ENCODE data around the gene INPP4A.
A peak's percentile ranks its signal among the peaks of the same experiment; 100 is the strongest.

The INPP4A gene

GRCh38 chr2:98436734-98437133 is 7.9 kb upstream of the INPP4A start:
- no peak for DNase-seq (ENCODE audit: low spot score)

- DNase-seq (ENCODE audit: low spot score) = peak; percentile 82
Measured at GRCh38 chr2:98438190-98439133, 6.2 kb upstream of the INPP4A start.

DNA sequence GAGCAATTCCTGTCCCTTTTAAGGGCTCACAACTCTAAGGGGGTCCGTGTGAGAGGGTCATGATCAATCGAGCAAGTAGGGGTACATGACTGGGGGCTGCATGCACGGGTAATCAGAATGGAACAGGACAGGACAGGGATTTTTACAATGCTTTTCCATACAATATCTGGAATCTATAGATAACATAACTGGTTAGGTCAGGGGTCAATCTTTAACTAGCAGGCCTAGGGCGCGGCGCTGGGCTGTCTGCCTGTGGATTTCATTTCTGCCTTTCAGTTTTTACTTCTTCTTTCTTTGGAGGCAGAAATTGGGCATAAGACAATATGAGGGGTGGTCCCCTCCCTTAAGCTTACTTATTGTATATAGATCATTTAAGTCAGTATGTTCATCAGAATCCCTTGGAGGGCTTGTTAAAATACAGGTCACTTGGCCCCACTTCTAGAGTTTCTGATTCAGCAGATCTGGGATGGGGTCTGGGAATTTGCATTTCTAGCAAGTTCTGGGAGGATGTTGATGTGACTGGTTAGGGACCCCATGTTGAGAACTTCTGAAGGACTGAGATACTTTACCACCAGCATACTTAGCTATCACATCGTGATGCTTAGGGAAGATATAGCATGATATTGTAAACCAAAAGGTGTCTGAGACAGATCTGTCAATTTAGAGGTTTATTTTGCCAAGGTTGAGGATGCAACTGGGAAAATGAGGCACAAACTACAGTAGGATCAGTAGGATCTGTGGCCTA is 2.8 kb upstream of the INPP4A start:
- DNase-seq (ENCODE audit: low spot score) = no peak

- no peak for DNase-seq (ENCODE audit: low spot score)
Measured at GRCh38 chr2:98442488-98442887, 2.2 kb upstream of the INPP4A start.

- DNase-seq (ENCODE audit: low spot score) = no peak
Measured at GRCh38 chr2:98445177-98445682, 572 bp downstream of the INPP4A start.

GRCh38 chr2:98445683-98446581 is 1.3 kb downstream of the INPP4A start:
- no peak for DNase-seq (ENCODE audit: low spot score)

- DNase-seq (ENCODE audit: low spot score) = no peak
Measured at GRCh38 chr2:98446850-98447249, 2.2 kb downstream of the INPP4A start.

- DNase-seq (ENCODE audit: low spot score) = no peak
Measured at GRCh38 chr2:98448441-98449145, 3.9 kb downstream of the INPP4A start.

DNA sequence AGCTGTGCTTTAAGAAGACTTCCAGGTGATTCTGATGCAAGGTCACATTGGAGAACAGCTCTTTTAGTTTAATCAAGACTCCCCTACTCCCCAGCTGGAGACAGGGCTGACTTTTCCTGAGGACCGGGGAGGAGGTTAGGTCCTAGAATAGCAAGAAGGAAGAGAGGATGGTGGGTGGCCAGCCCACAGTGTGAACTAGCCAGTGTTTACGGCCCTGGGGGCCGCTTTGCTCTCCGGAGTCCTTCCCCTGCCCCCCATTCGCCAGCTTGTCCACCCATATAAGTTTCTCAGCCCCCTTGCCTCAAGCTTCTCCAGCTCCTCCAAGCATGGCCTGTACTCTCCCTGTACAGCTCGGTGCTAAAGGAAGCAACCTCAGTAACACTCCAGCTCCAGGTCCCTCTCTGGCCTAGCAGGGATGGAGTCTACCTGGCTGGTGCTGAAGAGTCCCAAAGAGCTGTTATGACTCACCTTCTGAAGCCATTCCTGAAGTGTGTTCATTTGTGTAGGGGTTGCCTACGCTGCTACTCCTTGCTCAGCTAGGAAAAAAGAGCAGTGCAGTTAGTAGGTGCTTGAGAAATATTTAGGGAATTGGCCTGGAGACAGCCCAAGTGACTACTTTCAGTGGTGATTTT is 7.9 kb downstream of the INPP4A start:
- DNase-seq (ENCODE audit: low spot score) = no peak

DNA sequence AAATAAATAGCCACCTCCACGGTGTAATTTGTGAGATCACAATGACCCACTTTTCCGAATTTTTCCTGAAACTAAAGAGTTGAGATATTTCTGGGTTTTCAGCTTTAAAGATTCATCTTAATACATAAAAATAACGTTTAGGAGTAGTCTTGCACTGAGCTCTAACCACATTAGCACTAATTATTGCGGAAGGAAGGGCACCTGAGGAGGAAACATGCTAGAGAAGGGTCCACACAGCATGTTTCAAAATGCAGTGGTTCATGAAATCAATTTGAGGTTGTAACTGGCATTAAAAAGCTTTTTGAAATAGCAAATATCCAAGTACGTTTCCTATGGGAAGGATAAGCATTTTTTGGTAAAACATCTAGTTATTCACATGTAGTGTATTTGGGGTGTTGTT is 8.4 kb downstream of the INPP4A start:
- DNase-seq (ENCODE audit: low spot score) = no peak

DNA sequence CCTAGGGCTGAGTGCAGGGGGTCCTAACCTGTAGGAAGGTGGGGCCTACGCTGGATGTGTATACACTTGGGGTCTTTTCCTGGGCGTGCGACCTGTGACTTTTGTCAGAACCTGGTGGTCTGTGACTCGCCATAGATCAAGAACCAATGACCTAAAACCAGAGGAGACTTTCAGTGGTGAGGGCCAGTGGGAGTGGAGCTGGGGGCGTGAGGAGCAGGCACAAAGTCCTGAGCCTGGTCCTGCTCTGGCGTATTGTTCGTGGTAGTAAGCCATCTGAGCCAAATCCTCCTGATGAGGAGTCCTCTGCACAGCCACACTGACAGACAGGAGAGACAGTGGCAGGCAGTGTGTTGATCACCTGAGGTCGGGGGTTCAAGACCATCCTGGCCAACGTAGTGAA is 8.9 kb downstream of the INPP4A start:
- no peak for DNase-seq (ENCODE audit: low spot score)

GRCh38 chr2:98454073-98454472 is 9.4 kb downstream of the INPP4A start:
- DNase-seq (ENCODE audit: low spot score) = no peak

DNA sequence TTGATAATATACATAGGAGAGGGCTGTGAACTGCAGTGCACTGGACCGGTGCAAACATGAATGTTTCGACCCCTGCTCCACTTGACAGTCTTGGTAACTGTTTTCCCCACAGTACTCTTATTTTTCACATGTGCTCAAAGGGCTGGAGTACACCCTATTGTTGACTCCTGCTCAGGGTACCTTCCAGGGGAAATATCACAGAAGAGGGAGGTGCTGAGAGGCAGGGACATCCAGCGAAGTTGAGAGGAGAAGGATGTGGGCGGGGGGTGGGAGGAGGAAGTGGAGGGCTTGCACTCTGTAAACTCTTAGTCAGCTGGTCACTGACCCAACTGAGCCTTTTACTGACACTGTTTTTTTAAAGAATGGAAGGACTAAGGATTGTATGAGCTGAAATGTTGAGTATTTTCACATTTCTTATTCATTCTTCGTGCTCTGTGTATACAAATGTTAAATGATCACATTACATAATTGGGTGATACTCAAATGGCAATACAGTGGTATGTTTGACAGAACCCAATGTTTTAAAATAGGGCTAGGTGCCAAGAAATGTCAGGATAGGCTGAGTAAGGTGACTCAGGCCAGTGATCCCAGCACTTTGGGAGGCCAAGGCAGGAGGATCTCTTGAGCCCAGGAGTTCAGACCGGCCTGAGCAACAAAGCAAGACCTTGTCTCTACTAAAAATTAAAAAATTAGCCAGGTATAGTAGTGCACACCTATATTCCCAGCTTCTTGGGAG is 10.0 kb downstream of the INPP4A start:
- peak; percentile 35 for DNase-seq (ENCODE audit: low spot score)

DNA sequence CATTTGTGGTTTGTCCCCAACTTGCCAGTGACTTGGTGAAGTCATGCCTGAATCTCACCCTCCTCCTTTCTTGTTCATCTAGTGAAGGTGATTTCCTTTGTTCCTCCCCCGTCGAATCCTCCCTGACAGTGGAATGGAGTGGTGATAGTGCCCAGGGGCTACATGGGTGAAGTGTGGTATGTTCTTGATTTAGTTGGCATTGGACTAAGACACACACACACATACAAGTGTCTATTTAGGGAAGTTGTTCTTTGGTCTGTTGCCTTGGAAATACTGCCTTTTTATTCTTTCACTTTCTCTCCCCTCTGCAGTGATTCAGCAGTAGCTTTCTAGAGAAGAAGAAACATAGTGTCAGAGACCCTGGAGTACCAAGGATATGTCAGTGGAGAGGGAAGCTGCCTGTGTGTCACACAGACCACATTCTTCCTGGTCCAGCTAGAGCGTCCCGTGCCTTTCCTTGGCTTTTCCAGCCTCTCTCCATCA is 10.9 kb downstream of the INPP4A start:
- no peak for DNase-seq (ENCODE audit: low spot score)

- no peak for DNase-seq (ENCODE audit: low spot score)
Measured at GRCh38 chr2:98457045-98457696, 12.5 kb downstream of the INPP4A start.

GRCh38 chr2:98458207-98458606 is 13.5 kb downstream of the INPP4A start:
- peak; percentile 69 for DNase-seq (ENCODE audit: low spot score)

DNA sequence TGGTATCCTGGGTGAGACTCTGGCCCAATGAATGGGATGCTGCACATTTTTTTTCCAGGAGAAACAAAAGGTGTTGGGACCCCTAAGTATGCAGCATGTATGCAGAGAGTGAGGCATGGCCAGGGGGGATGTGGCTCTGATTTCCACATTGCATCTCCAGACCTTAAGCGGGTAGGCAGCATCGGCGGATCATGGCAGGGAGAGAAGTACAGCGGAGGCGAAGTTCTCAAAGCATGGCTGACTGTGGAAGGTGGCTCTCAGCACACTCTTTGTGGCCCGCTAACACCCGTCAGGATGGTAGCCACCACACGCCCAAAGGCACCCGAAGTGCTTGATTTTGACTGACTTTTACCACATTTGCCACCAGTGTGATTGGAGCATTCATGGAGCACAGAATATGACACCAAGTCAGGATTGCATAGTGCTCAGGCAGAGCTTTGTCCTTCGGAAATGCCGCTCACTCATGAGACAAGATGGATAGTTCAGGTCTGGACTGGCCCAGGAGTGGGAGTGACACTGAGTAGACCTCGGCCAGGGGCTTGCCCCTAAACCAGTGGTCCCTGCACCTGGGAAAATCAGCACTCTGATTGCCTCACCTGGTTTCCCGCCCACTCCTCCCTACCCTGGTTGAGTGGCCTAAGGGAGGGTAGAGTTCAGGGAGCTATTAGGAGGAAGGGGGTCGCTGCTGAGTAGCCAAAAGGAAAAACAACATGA is 14.2 kb downstream of the INPP4A start:
- no peak for DNase-seq (ENCODE audit: low spot score)

GRCh38 chr2:98459496-98460175 is 15.0 kb downstream of the INPP4A start:
- peak; percentile 70 for DNase-seq (ENCODE audit: low spot score)

Data from activated CD4-positive, alpha-beta T cell treated with anti-CD3 and anti-CD28 coated beads, Interleukin-2, Interleukin-4, amounts not matched to agents 100 ng/mL and 50 ng/mL, durations not matched to agents 16 hours and 8 hours (primary cell).